ENCODE data around the gene RGS19. TPM values are rescaled to one million over a fixed set of nuclear protein-coding genes. Genes with fewer than 3 reads are reported as not detected.

RGS19 gene
- total RNA-seq, 3 donors from 2014 or later: 14.7 to 22.2 (median 16.4) TPM

- peaks cover 0 to 9% of the 10 kb centered on the region in 2 donors for H3K27me3 ChIP-seq
- intact Hi-C loops (cut with DNase I; ENCODE audit: low total_unique reads): no loop called here
- H3K27ac ChIP-seq: no peak overlapping the region
- H3K4me1 ChIP-seq: peaks cover 9 to 13% of the 10 kb centered on the region in 2 donors
- no peaks in the 10 kb centered on the region for H3K9me3 ChIP-seq
- TF ChIP-seq CTCF (IDR thresholded peaks at IDR 0.05) (no peak), POLR2A (IDR thresholded peaks at IDR 0.05) (no peak), POLR2AphosphoS5 (IDR thresholded peaks at IDR 0.05) (no peak)
- no peak for DNase-seq (ENCODE audit: low spot score in 2 of 2)
- no peaks in the 10 kb centered on the region for H3K36me3 ChIP-seq
- H3K4me3 ChIP-seq: no peak overlapping the region
These were observed 2.3 kb upstream of the RGS19 start for GRCh38 chr20:64081624-64081964.

GRCh38 chr20:64080813-64081623 lies 1.7 kb upstream of the RGS19 start:
- H3K9me3 ChIP-seq: no peaks in the 10 kb centered on the region
- intact Hi-C loops (cut with DNase I; ENCODE audit: low total_unique reads): no loop called here
- H3K27ac ChIP-seq: peak overlapping the region in 1 of 2 donors; percentile 77
- TF ChIP-seq POLR2A (IDR thresholded peaks at IDR 0.05) (no peak), CTCF (IDR thresholded peaks at IDR 0.05) (no peak), POLR2AphosphoS5 (IDR thresholded peaks at IDR 0.05) (no peak)
- peaks cover 0 to 9% of the 10 kb centered on the region in 2 donors for H3K27me3 ChIP-seq
- no peaks in the 10 kb centered on the region for H3K36me3 ChIP-seq
- DNase-seq (ENCODE audit: low spot score in 2 of 2): no peak
- peak overlapping the region; percentile 60 to 78 (median 72) for H3K4me3 ChIP-seq
- peaks cover 9 to 13% of the 10 kb centered on the region in 2 donors for H3K4me1 ChIP-seq

GRCh38 chr20:64080013-64080812 lies 895 bp upstream of the RGS19 start, which contains the start of gene OPRL1:
Gene OPRL1 (plus strand): TSS chr20:64080082. CDS start chr20:64092721, 12,639 bp downstream.
- H3K4me1 ChIP-seq: peaks cover 9 to 13% of the 10 kb centered on the region in 2 donors
- peaks cover 0 to 8% of the 10 kb centered on the region in 2 donors for H3K27me3 ChIP-seq
- H3K27ac ChIP-seq: peak within 1 kb of the TSS; percentile 74 to 77
- TF ChIP-seq POLR2AphosphoS5 (IDR thresholded peaks at IDR 0.05) (no peak), CTCF (IDR thresholded peaks at IDR 0.05) (no peak), POLR2A (IDR thresholded peaks at IDR 0.05) (no peak)
- no peaks in the 10 kb centered on the region for H3K36me3 ChIP-seq
- H3K4me3 ChIP-seq: peak within 1 kb of the TSS; percentile 60 to 78 (median 72)
- no peaks in the 10 kb centered on the region for H3K9me3 ChIP-seq
- intact Hi-C loops (cut with DNase I; ENCODE audit: low total_unique reads): no loop called here
- no peak for DNase-seq (ENCODE audit: low spot score in 2 of 2)

GRCh38 chr20:64078934-64079272 lies 415 bp downstream of the RGS19 start:
- Histone ChIP-seq H3K27me3 (no peaks in the 10 kb centered on the region), H3K27ac (peak overlapping the region; percentile 74 to 77), H3K36me3 (no peaks in the 10 kb centered on the region), H3K9me3 (no peaks in the 10 kb centered on the region), H3K4me3 (peak overlapping the region; percentile 60 to 78 (median 72)), H3K4me1 (peaks cover 9 to 11% of the 10 kb centered on the region in 2 donors)
- TF ChIP-seq POLR2AphosphoS5 (IDR thresholded peaks at IDR 0.05) (no peak), CTCF (IDR thresholded peaks at IDR 0.05) (no peak), POLR2A (IDR thresholded peaks at IDR 0.05) (no peak)
- intact Hi-C loops (cut with DNase I; ENCODE audit: low total_unique reads): no loop called here
- no peak for DNase-seq (ENCODE audit: low spot score in 2 of 2)
